GDM1 (cell line): Measurements from ENCODE around the gene COA4.
A peak's percentile ranks its signal among the peaks of the same experiment; 100 is the strongest.

ENCODE experiments used
- DNase-seq: peaks from one replicate; lab custom pipeline; 2025; lab: John Stamatoyannopoulos, UW

The COA4 gene

GRCh38 chr11:73866095-73866579 lies 10.5 kb downstream of the COA4 start:
- no peak for DNase-seq

- no peak for DNase-seq
Observed at GRCh38 chr11:73862986-73863385, 13.7 kb downstream of the COA4 start.

GRCh38 chr11:73860202-73860601 lies 16.4 kb downstream of the COA4 start:
- no peak for DNase-seq

- no peak for DNase-seq
Observed at GRCh38 chr11:73859671-73860070, 17.0 kb downstream of the COA4 start.

GRCh38 chr11:73856031-73856567 lies 20.5 kb downstream of the COA4 start:
- DNase-seq, result no peak

- DNase-seq, result no peak
Observed at GRCh38 chr11:73854680-73855079, 22.0 kb downstream of the COA4 start.

GRCh38 chr11:73852049-73852448 lies 24.6 kb downstream of the COA4 start:
- DNase-seq, result no peak

- peak; percentile 41 for DNase-seq
Observed at GRCh38 chr11:73851046-73851764, 25.4 kb downstream of the COA4 start.

- DNase-seq, result no peak
Observed at GRCh38 chr11:73839123-73839457, 37.6 kb downstream of the COA4 start.

- no peak for DNase-seq
Observed at GRCh38 chr11:73838443-73839122, 38.1 kb downstream of the COA4 start.

GRCh38 chr11:73833067-73833466 lies 43.6 kb downstream of the COA4 start:
- DNase-seq, result no peak

- DNase-seq, result no peak
Observed at GRCh38 chr11:73830261-73830660, 46.4 kb downstream of the COA4 start.
